ENCODE results near the gene NEURL1.

NEURL1 gene

GRCh38 chr10:103514244-103514643 lies 20.7 kb downstream of the NEURL1 start:
- TF ChIP-seq TAF1 (IDR thresholded peaks at IDR 0.05; ENCODE audit: borderline replicate concordance, insufficient read depth, low read length) (no peak), FOXP2 (optimal IDR thresholded peaks at IDR 0.05; ENCODE audit: borderline replicate concordance, extremely low read depth, extremely low read length, insufficient read depth) (no peak), REST (IDR thresholded peaks at IDR 0.05; ENCODE audit: insufficient read depth in 1 of 2, low read depth in 2 of 2, low read length in 2 of 2) (no peak), SIN3A (IDR thresholded peaks at IDR 0.05; ENCODE audit: borderline replicate concordance, insufficient read depth, low read length) (no peak), POLR2AphosphoS5 (IDR thresholded peaks at IDR 0.05; ENCODE audit: low read depth, low read length) (no peak)

- no peak for TF ChIP-seq POLR2AphosphoS5 (IDR thresholded peaks at IDR 0.05; ENCODE audit: low read depth, low read length)
- TF ChIP-seq SIN3A (IDR thresholded peaks at IDR 0.05; ENCODE audit: borderline replicate concordance, insufficient read depth, low read length) = no peak
- TF ChIP-seq TAF1 (IDR thresholded peaks at IDR 0.05; ENCODE audit: borderline replicate concordance, insufficient read depth, low read length) = no peak
- no peak for TF ChIP-seq FOXP2 (optimal IDR thresholded peaks at IDR 0.05; ENCODE audit: borderline replicate concordance, extremely low read depth, extremely low read length, insufficient read depth)
- no peak for TF ChIP-seq REST (IDR thresholded peaks at IDR 0.05; ENCODE audit: insufficient read depth in 1 of 2, low read depth in 2 of 2, low read length in 2 of 2)
Observed at GRCh38 chr10:103517234-103518085, 24.0 kb downstream of the NEURL1 start.

- TF ChIP-seq POLR2AphosphoS5 (IDR thresholded peaks at IDR 0.05; ENCODE audit: low read depth, low read length) (no peak), REST (IDR thresholded peaks at IDR 0.05; ENCODE audit: insufficient read depth in 1 of 2, low read depth in 2 of 2, low read length in 2 of 2) (no peak), FOXP2 (optimal IDR thresholded peaks at IDR 0.05; ENCODE audit: borderline replicate concordance, extremely low read depth, extremely low read length, insufficient read depth) (no peak), SIN3A (IDR thresholded peaks at IDR 0.05; ENCODE audit: borderline replicate concordance, insufficient read depth, low read length) (no peak), TAF1 (IDR thresholded peaks at IDR 0.05; ENCODE audit: borderline replicate concordance, insufficient read depth, low read length) (no peak)
Observed at GRCh38 chr10:103519798-103520197, 26.3 kb downstream of the NEURL1 start.

- TF ChIP-seq TAF1 (IDR thresholded peaks at IDR 0.05; ENCODE audit: borderline replicate concordance, insufficient read depth, low read length) = no peak
- no peak for TF ChIP-seq REST (IDR thresholded peaks at IDR 0.05; ENCODE audit: insufficient read depth in 1 of 2, low read depth in 2 of 2, low read length in 2 of 2)
- no peak for TF ChIP-seq FOXP2 (optimal IDR thresholded peaks at IDR 0.05; ENCODE audit: borderline replicate concordance, extremely low read depth, extremely low read length, insufficient read depth)
- TF ChIP-seq SIN3A (IDR thresholded peaks at IDR 0.05; ENCODE audit: borderline replicate concordance, insufficient read depth, low read length) = no peak
- TF ChIP-seq POLR2AphosphoS5 (IDR thresholded peaks at IDR 0.05; ENCODE audit: low read depth, low read length) = no peak
Observed at GRCh38 chr10:103523683-103524082, 30.2 kb downstream of the NEURL1 start.
